ENCODE data around the gene NPHS1. TPM values are rescaled to one million over a fixed set of nuclear protein-coding genes. Genes with fewer than 3 reads are reported as not detected.

Gene NPHS1
- total RNA-seq, 4 donors from 2014 or later, result not detected

DNA sequence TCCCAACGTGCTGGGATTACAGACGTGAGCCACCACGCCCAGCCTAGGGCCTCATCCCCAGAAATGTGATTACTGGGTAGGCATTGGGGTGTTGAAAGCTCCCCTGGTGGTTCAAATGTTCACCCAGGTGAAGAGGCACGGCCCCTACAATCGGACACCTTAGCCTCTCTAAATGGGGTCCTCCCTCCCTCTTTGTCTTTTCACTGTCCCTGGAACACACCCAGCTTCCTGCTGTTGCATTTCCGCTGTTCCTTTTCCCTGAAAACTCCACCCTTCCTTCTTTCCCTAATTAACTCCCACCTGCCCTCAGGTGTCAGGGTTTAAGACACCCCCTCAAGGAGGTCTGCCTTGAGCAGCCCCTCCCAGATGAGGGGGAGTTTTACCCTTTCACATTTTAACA is 36.0 kb downstream of the NPHS1 start:
- intact Hi-C loops (cut with DNase I; ENCODE audit: low total_unique reads), result no loop called here
- 26% methylated on average over 6 of the region's 6 CpGs; no CpG with 5 or more reads in 1 of the 2 donors for WGBS, 2 donors (ENCODE audit: low coverage in 1 of 2)
- Histone ChIP-seq H3K27ac (no peak overlapping the region), H3K4me3 (no peak overlapping the region), H3K27me3 (peaks cover 32% of the 10 kb centered on the region), H3K9me3 (no peaks in the 10 kb centered on the region), H3K36me3 (no peaks in the 10 kb centered on the region), H3K4me1 (no peaks in the 10 kb centered on the region)
- in situ Hi-C loops (cut with MboI; ENCODE audit: low pct_ligation_motif_present in 1 of 4, low pct_unique_long_range_greater_than_20kb in 1 of 4, low sequenced_read_pairs in 3 of 4), result no loop called here
- DNase-seq, result no peak
- no peak for TF ChIP-seq POLR2AphosphoS5 (IDR thresholded peaks at IDR 0.05)
- TF ChIP-seq POLR2A (IDR thresholded peaks at IDR 0.05), result no peak
- TF ChIP-seq EP300 (IDR thresholded peaks at IDR 0.05; ENCODE audit: low read depth), result no peak
- TF ChIP-seq CTCF (IDR thresholded peaks at IDR 0.05), result no peak

GRCh38 chr19:35813043-35813890 is 39.0 kb downstream of the NPHS1 start:
- in situ Hi-C loops (cut with MboI; ENCODE audit: low pct_ligation_motif_present in 1 of 4, low pct_unique_long_range_greater_than_20kb in 1 of 4, low sequenced_read_pairs in 3 of 4), result no loop called here
- H3K36me3 ChIP-seq, result no peaks in the 10 kb centered on the region
- H3K27ac ChIP-seq, result no peak overlapping the region
- H3K27me3 ChIP-seq, result peaks cover 20% of the 10 kb centered on the region
- H3K4me1 ChIP-seq, result no peaks in the 10 kb centered on the region
- no peak for TF ChIP-seq EP300 (IDR thresholded peaks at IDR 0.05; ENCODE audit: low read depth)
- no peak for TF ChIP-seq POLR2AphosphoS5 (IDR thresholded peaks at IDR 0.05)
- TF ChIP-seq POLR2A (IDR thresholded peaks at IDR 0.05), result no peak
- TF ChIP-seq CTCF (IDR thresholded peaks at IDR 0.05), result no peak
- H3K9me3 ChIP-seq, result no peaks in the 10 kb centered on the region
- WGBS, 2 donors (ENCODE audit: low coverage in 1 of 2), result 82 to 92% methylated on average over 5 to 11 of the region's 11 CpGs
- no peak for DNase-seq
- intact Hi-C loops (cut with DNase I; ENCODE audit: low total_unique reads), result no loop called here
- no peak overlapping the region for H3K4me3 ChIP-seq

DNA sequence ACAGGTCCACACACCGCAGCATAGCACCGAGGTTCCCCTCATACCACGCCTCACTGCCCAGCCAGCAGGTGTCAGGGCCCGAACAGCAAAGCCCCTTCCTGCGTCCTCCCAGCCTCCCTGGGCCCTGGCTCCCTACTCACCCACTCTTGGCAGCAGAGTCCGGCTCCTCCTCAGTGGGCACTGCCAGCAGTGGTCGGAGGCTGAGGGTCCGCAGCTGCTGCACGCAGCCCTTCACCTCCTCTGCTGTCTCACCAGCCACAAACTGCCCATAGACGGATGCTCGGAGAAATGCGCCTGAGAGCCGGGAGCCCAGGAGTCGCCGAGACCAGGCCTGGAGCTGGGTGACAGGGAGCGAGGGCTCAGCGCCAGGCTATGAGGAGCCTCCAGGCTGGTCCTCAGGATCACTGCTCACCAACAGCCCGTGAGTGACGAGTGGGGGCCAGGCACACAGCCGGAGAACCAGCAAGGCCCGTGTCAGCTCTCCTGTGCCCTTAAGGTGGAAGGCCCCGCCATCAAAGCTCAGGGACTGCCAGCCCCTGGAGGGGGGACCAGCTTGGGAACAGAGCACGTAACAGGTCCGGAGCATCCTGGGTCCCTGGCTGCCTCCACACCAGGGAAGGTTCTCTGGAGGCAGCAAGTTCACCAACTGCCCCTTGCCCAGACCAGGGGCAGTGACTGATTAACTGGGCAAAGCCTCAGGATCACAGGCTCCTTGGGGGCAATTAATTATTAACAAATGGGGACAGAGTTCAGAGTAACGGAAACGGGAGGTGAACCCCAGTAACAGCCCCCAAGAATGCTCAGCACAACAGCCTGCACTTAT is 39.9 kb downstream of the NPHS1 start, which contains the start of gene PRODH2:
Gene PRODH2 (minus strand): TSS at position 626 of the 823 bp plus-strand sequence. CDS start 40 bp downstream, at position 586.
- no peak for DNase-seq
- H3K9me3 ChIP-seq, result no peaks in the 10 kb centered on the region
- H3K4me1 ChIP-seq, result no peaks in the 10 kb centered on the region
- TF ChIP-seq EP300 (IDR thresholded peaks at IDR 0.05; ENCODE audit: low read depth) (no peak), POLR2AphosphoS5 (IDR thresholded peaks at IDR 0.05) (no peak), POLR2A (IDR thresholded peaks at IDR 0.05) (no peak), CTCF (IDR thresholded peaks at IDR 0.05) (no peak)
- WGBS, 2 donors (ENCODE audit: low coverage in 1 of 2), result 60 to 76% methylated on average over 1 to 25 of the region's 26 CpGs
- no peaks in the 10 kb centered on the region for H3K36me3 ChIP-seq
- H3K27ac ChIP-seq, result no peak within 1 kb of the TSS
- no peak within 1 kb of the TSS for H3K4me3 ChIP-seq
- intact Hi-C loops (cut with DNase I; ENCODE audit: low total_unique reads), result no loop called here
- in situ Hi-C loops (cut with MboI; ENCODE audit: low pct_ligation_motif_present in 1 of 4, low pct_unique_long_range_greater_than_20kb in 1 of 4, low sequenced_read_pairs in 3 of 4), result no loop called here
- H3K27me3 ChIP-seq, result peaks cover 19% of the 10 kb centered on the region
